Measurements from ENCODE around the gene DVL3.

DVL3 gene

GRCh38 chr3:184200825-184201224, 45.6 kb downstream of the DVL3 start:
- Histone ChIP-seq H4K20me1 (ENCODE audit: insufficient read depth, low read length) (no peaks in the 10 kb centered on the region), H3F3A (ENCODE audit: insufficient read depth, low read length) (no peaks in the 10 kb centered on the region), H3K4me3 (ENCODE audit: low read length) (no peak overlapping the region), H2AFZ (ENCODE audit: low read length) (no peak overlapping the region), H3K4me2 (ENCODE audit: low read depth, low read length) (no peak overlapping the region), H3K9me2 (replicated peaks; ENCODE audit: insufficient read depth, low read length) (no peaks in the 10 kb centered on the region), H3K27me3 (replicated peaks; ENCODE audit: insufficient read depth, low read length) (no peaks in the 10 kb centered on the region), H3K9ac (ENCODE audit: low read length) (no peak overlapping the region), H3K36me3 (replicated peaks; ENCODE audit: insufficient read depth, low read length) (no peaks in the 10 kb centered on the region), H3K79me2 (ENCODE audit: low read length) (no peaks in the 10 kb centered on the region), H3K9me3 (replicated peaks; ENCODE audit: insufficient read depth, low read length) (no peaks in the 10 kb centered on the region), H3K4me1 (ENCODE audit: low read length) (no peaks in the 10 kb centered on the region), H3K27ac (ENCODE audit: low read length) (no peak overlapping the region)
- no peak for DNase-seq
- TF ChIP-seq CTCF (IDR thresholded peaks at IDR 0.05; ENCODE audit: low read length) (no peak), EZH2 (optimal IDR thresholded peaks at IDR 0.05; ENCODE audit: low read depth, low read length) (no peak), EZH2phosphoT487 (IDR thresholded peaks at IDR 0.05; ENCODE audit: low read length) (no peak)

GRCh38 chr3:184203526-184203925, 48.3 kb downstream of the DVL3 start:
- peaks cover 5% of the 10 kb centered on the region; the same call in 1 of the 2 replicates for H3K27me3 ChIP-seq (replicated peaks; ENCODE audit: insufficient read depth, low read length)
- no peaks in the 10 kb centered on the region for H3F3A ChIP-seq (ENCODE audit: insufficient read depth, low read length)
- no peaks in the 10 kb centered on the region for H3K4me1 ChIP-seq (ENCODE audit: low read length)
- TF ChIP-seq EZH2phosphoT487 (IDR thresholded peaks at IDR 0.05; ENCODE audit: low read length) (no peak), EZH2 (optimal IDR thresholded peaks at IDR 0.05; ENCODE audit: low read depth, low read length) (no peak), CTCF (IDR thresholded peaks at IDR 0.05; ENCODE audit: low read length) (no peak)
- no peak overlapping the region for H3K9ac ChIP-seq (ENCODE audit: low read length)
- H3K9me2 ChIP-seq (replicated peaks; ENCODE audit: insufficient read depth, low read length), result no peaks in the 10 kb centered on the region
- H3K79me2 ChIP-seq (ENCODE audit: low read length), result no peaks in the 10 kb centered on the region
- no peaks in the 10 kb centered on the region for H4K20me1 ChIP-seq (ENCODE audit: insufficient read depth, low read length)
- DNase-seq, result no peak
- no peaks in the 10 kb centered on the region for H3K9me3 ChIP-seq (replicated peaks; ENCODE audit: insufficient read depth, low read length)
- H3K27ac ChIP-seq (ENCODE audit: low read length), result no peak overlapping the region
- H3K36me3 ChIP-seq (replicated peaks; ENCODE audit: insufficient read depth, low read length), result no peaks in the 10 kb centered on the region
- H3K4me3 ChIP-seq (ENCODE audit: low read length), result no peak overlapping the region
- no peak overlapping the region for H2AFZ ChIP-seq (ENCODE audit: low read length)
- H3K4me2 ChIP-seq (ENCODE audit: low read depth, low read length), result no peak overlapping the region

GRCh38 chr3:184209146-184209923, 54.2 kb downstream of the DVL3 start:
- Histone ChIP-seq H3K4me1 (ENCODE audit: low read length) (no peaks in the 10 kb centered on the region), H3K27ac (ENCODE audit: low read length) (no peak overlapping the region), H3K4me3 (ENCODE audit: low read length) (no peak overlapping the region), H3F3A (ENCODE audit: insufficient read depth, low read length) (no peaks in the 10 kb centered on the region), H4K20me1 (ENCODE audit: insufficient read depth, low read length) (no peaks in the 10 kb centered on the region), H3K79me2 (ENCODE audit: low read length) (no peaks in the 10 kb centered on the region), H3K27me3 (replicated peaks; ENCODE audit: insufficient read depth, low read length) (peaks cover 5% of the 10 kb centered on the region; the same call in 1 of the 2 replicates), H3K4me2 (ENCODE audit: low read depth, low read length) (no peak overlapping the region), H3K36me3 (replicated peaks; ENCODE audit: insufficient read depth, low read length) (no peaks in the 10 kb centered on the region), H3K9me2 (replicated peaks; ENCODE audit: insufficient read depth, low read length) (no peaks in the 10 kb centered on the region), H2AFZ (ENCODE audit: low read length) (no peak overlapping the region), H3K9me3 (replicated peaks; ENCODE audit: insufficient read depth, low read length) (no peaks in the 10 kb centered on the region), H3K9ac (ENCODE audit: low read length) (no peak overlapping the region)
- TF ChIP-seq EZH2 (optimal IDR thresholded peaks at IDR 0.05; ENCODE audit: low read depth, low read length) (no peak), EZH2phosphoT487 (IDR thresholded peaks at IDR 0.05; ENCODE audit: low read length) (no peak), CTCF (IDR thresholded peaks at IDR 0.05; ENCODE audit: low read length) (no peak)
- DNase-seq, result no peak

Measured in MM.1S (cell line).